ENCODE measurements around the gene KDELR3. TPM values are rescaled to one million over a fixed set of nuclear protein-coding genes. Genes with fewer than 3 reads are reported as not detected.
A peak's percentile ranks its signal among the peaks of the same experiment; 100 is the strongest.

KDELR3 gene
- total and polyA plus RNA-seq, 5 experiments from 2014 or later: 0.11 to 0.28 TPM; not detected in 3

DNA sequence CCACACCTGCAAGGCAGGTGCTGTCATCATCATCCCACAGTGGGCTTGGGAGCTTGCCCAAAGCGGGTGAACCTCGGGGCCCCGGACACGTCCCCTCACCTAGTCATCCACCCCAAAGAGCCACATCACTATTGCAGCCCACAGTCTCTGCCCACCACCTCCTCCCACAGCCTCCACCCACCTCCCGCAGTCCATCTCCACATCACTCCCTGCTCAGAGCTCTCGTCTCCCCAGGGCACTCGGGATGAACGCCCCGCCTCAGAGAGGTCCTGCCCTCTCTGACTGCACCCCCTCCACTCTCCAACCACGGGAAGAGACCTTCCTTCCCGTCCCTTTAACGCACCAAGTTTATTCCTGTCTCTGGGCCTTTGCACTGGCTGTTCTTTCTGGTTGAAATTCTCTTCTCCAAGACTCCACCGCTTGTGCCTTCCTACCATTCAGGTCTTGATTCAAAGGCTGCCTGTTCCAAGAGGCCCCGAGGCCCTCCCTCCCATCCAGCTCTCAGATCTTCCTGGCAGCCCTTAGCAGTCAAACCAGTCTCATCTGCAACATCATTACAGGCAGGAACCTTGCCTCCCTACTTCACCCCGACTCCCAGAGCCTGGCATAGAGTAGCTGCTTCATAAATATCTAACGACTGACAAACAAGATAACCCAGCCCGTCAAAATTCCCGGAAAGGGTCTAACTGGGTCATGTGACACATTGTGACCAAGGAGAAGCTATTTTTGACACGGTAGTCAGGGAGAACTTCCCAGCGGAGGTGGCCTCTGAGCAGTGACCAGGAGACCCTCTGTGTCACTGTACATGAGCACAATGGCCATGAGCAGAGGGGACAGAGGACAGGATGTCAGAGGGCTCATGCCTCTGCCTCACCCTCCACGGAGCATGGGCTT lies 24.0 kb upstream of the KDELR3 start:
- Mint-ChIP-seq H3K36me3 (no peaks in the 10 kb centered on the region), H3K27me3 (peaks cover 0 to 5% (median 2%) of the 10 kb centered on the region in 5 donors), H3K4me1 (peaks cover 0 to 4% (median 0%) of the 10 kb centered on the region in 4 donors), H3K4me3 (no peak overlapping the region), H3K9me3 (no peaks in the 10 kb centered on the region), H3K27ac (peak overlapping the region in 2 of 10 donors; percentile 53 to 59)
- POLR2A ChIA-PET: no interaction called here
- ATAC-seq: no peak
- DNase-seq: peak in 1 of 10 donors; percentile 47

DNA sequence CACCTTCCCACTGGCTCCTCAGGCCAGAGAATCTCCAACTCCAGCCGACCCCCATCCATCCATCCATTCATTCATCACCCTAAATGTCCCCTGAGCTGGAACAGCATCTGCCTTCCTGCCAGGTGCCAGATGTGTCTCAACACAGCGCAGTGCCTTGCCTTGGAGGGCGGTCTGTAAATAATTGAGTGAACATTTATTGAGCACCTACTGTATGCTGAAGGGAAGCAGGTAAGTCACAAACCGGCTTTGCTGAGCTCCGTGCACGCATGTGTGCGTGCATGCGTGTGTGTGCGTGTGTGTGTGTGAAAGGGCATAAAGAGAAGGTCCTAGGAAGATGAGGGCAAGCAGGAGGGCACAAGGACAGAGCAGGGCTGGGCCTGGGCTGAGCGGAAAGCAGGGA lies 23.1 kb upstream of the KDELR3 start:
- peaks cover 1 to 11% (median 5%) of the 10 kb centered on the region in 5 donors for H3K27me3 Mint-ChIP-seq
- no peak for DNase-seq
- POLR2A ChIA-PET: no interaction called here
- peaks cover 0 to 4% (median 0%) of the 10 kb centered on the region in 4 donors for H3K4me1 Mint-ChIP-seq
- no peak overlapping the region for H3K27ac Mint-ChIP-seq
- no peaks in the 10 kb centered on the region for H3K36me3 Mint-ChIP-seq
- no peaks in the 10 kb centered on the region for H3K9me3 Mint-ChIP-seq
- no peak for ATAC-seq
- H3K4me3 Mint-ChIP-seq: no peak overlapping the region

DNA sequence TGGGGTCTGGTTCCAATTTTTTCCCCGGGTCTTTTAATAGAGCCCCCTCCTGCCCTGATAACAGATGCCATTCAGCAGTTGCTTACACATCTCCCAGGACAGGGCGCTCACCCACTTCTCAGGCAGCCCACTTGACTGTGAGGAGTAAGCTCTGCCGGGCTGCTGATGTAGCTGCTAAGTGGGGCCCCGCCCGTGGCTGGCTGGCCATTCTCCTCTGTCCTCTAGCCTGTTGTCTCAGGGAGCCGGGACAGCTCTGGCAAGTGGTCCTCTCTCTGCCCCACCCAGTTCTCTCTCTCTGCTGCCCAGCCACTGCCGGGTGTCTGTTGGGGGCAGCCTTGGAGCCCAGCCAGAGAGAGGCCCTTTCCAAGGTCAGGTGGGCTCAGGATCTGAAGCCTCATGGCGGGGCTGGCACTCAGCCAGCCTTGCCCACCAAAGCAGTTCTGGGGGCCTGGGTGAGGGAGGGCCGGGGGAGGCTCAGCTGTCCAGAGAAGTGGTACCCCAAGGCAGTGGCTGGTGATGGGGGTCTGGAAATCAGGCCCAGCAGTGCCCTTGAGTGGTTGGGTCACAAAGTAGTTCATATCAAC lies 21.8 kb upstream of the KDELR3 start:
- no peak overlapping the region for H3K27ac Mint-ChIP-seq
- peaks cover 7 to 24% (median 11%) of the 10 kb centered on the region in 5 donors for H3K27me3 Mint-ChIP-seq
- POLR2A ChIA-PET: no interaction called here
- H3K36me3 Mint-ChIP-seq: no peaks in the 10 kb centered on the region
- H3K4me1 Mint-ChIP-seq: peaks cover 0 to 4% (median 0%) of the 10 kb centered on the region in 4 donors
- no peaks in the 10 kb centered on the region for H3K9me3 Mint-ChIP-seq
- H3K4me3 Mint-ChIP-seq: no peak overlapping the region
- ATAC-seq (no peak), DNase-seq (peak in 1 of 10 donors; percentile 58)

DNA sequence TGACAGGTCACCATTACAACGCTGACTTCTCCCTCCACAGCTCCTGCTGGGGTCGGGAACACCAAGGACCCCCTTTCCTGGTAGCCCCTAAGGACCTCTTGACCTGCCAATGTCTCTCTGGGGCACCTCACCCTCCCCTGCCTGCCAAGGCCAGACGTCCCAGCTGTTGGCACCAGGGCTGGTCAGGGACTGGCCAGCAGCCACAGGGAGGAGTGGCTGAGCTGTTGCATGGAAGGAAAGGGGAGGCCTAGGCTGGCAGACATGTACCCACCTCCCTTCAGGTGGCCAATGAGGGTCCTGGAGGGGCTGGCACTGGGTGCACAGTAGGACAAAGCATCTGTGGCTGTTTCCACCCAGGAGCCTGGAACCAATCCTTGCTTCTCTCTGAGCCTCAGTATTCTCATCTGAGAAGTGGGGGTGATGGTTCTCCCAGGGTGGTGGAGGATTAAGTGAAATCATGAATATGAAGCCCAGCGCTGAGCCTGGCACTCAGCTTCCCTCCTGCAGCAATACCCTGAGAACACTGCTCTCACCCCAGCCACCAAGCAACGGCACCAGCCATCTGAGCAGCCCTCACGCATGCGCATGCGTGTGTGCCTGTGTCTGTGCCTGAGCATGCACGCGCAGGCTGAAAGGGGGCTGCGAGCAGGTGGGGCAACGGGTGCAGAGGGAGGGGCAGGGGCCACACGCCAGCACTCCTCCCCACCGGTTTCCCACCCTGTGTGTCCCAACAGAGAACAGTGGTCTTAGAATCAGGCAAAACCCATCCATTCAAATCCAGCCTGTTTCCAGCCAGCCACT lies 18.8 kb upstream of the KDELR3 start:
- POLR2A ChIA-PET: no interaction called here
- Mint-ChIP-seq H3K36me3 (no peaks in the 10 kb centered on the region), H3K27ac (peak overlapping the region in 1 of 10 donors; percentile 30), H3K27me3 (peaks cover 18 to 54% (median 24%) of the 10 kb centered on the region in 5 donors), H3K9me3 (no peaks in the 10 kb centered on the region), H3K4me1 (peaks cover 0 to 4% (median 2%) of the 10 kb centered on the region in 4 donors), H3K4me3 (no peak overlapping the region)
- ATAC-seq (no peak), DNase-seq (peak in 1 of 10 donors; percentile 49)

DNA sequence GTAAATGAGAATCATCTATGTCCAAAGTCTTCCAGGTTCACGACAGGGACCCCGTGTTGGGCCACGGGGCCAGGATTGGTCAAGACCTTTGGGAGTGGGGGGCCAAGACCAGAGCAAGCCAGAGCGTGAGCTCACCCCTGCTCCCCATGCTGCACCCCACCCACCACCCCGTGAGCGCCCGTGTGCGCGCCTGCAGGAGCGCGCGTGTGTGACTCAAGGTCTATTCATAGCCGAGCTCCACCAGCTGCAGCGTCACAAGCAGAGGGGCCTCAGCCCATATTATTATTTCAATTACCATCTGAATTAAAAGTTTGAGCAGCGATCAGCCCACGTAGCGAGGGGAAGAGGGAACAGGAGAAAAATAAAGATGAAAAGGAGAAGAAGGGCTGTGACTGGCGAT lies 18.1 kb upstream of the KDELR3 start:
- Mint-ChIP-seq H3K27me3 (peaks cover 22 to 60% (median 28%) of the 10 kb centered on the region in 5 donors), H3K4me3 (no peak overlapping the region), H3K9me3 (no peaks in the 10 kb centered on the region), H3K27ac (no peak overlapping the region), H3K4me1 (peaks cover 4 to 9% (median 6%) of the 10 kb centered on the region in 4 donors), H3K36me3 (peaks cover 0 to 3% (median 0%) of the 10 kb centered on the region in 3 donors)
- POLR2A ChIA-PET: no interaction called here
- ATAC-seq: no peak
- DNase-seq: no peak

DNA sequence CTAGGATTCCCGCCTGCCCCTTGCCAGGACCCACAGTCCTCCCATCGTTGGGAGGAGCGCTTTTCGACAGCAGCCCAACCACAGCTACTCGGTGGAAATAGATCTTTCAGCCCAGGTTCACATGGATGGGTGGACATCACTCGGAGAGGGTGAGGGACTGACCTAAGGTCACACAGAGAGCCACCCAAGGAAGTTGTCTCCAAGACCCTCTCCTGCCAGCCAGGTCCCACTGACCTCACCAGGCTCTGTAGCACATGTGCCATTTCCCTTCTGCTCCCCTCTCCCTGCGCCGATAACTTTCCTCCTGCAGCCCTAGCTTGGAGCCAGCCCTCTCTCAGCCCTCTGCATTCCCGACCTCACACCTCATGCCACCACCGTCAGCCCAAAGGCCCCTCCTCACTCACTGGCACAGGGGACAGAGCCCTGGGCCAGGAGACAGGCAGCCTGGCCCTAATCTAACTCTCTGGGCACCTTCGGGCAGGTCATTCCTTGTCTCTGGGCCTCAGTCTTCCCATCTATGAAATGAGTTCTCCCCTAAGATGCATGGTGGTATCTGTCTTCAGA lies 17.6 kb upstream of the KDELR3 start:
- H3K9me3 Mint-ChIP-seq: no peaks in the 10 kb centered on the region
- POLR2A ChIA-PET: no interaction called here
- peaks cover 4 to 9% (median 6%) of the 10 kb centered on the region in 4 donors for H3K4me1 Mint-ChIP-seq
- no peak overlapping the region for H3K27ac Mint-ChIP-seq
- H3K27me3 Mint-ChIP-seq: peaks cover 22 to 60% (median 28%) of the 10 kb centered on the region in 5 donors
- H3K4me3 Mint-ChIP-seq: no peak overlapping the region
- peaks cover 0 to 3% (median 0%) of the 10 kb centered on the region in 3 donors for H3K36me3 Mint-ChIP-seq
- DNase-seq: peak in 1 of 10 donors; percentile 43
- ATAC-seq: no peak

DNA sequence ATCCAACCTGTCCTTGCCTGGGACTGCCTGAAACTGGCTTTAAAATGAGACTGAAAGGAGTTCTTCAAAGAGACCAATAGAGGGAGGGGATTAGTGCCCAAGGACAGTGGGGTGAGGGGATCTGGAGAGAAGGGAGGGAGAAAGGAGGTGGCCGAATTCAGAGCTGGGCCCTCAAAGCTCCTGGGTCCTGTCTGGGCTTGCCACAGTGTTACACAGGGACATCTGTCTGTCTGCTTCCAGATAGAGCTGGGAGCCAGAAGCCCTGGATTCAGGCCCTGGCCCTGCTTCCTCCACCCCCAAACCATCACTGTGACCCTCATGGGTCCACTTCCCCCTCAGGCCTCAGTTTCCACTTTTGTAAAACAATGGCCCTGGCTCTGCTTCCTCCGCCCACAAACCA lies 16.5 kb upstream of the KDELR3 start:
- ATAC-seq: no peak
- Mint-ChIP-seq H3K36me3 (peaks cover 0 to 5% (median 0%) of the 10 kb centered on the region in 3 donors), H3K4me1 (peaks cover 5 to 11% (median 7%) of the 10 kb centered on the region in 4 donors), H3K9me3 (no peaks in the 10 kb centered on the region), H3K27me3 (peaks cover 24 to 64% (median 27%) of the 10 kb centered on the region in 5 donors), H3K4me3 (no peak overlapping the region), H3K27ac (no peak overlapping the region)
- POLR2A ChIA-PET: no interaction called here
- peak in 1 of 10 donors; percentile 57 for DNase-seq

DNA sequence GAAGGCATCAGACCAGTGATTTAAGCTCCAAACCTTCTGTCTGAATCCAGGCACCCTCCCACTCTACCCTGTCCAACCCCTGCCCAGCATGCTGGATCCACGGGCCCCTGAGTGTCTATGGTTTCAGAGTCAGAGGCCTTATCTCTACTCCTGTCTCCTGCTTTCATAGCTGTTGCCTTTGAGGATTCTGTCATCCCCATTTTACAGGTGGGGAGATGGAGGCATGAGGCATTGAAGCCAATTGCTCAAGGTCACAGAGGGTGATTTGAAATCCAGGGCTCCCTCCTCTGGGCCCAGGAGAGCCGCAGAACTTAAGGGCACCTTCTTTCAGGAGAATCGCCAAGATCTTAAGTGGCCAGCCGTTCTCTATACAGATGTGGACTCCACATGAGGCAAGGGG lies 16.0 kb upstream of the KDELR3 start:
- no peak overlapping the region for H3K27ac Mint-ChIP-seq
- H3K9me3 Mint-ChIP-seq: peaks cover 0 to 1% (median 0%) of the 10 kb centered on the region in 9 donors
- H3K4me1 Mint-ChIP-seq: peaks cover 8 to 16% (median 10%) of the 10 kb centered on the region in 4 donors
- POLR2A ChIA-PET: no interaction called here
- ATAC-seq (no peak), DNase-seq (no peak)
- H3K27me3 Mint-ChIP-seq: peaks cover 28 to 69% (median 31%) of the 10 kb centered on the region in 5 donors
- peaks cover 0 to 10% (median 0%) of the 10 kb centered on the region in 3 donors for H3K36me3 Mint-ChIP-seq
- no peak overlapping the region for H3K4me3 Mint-ChIP-seq

DNA sequence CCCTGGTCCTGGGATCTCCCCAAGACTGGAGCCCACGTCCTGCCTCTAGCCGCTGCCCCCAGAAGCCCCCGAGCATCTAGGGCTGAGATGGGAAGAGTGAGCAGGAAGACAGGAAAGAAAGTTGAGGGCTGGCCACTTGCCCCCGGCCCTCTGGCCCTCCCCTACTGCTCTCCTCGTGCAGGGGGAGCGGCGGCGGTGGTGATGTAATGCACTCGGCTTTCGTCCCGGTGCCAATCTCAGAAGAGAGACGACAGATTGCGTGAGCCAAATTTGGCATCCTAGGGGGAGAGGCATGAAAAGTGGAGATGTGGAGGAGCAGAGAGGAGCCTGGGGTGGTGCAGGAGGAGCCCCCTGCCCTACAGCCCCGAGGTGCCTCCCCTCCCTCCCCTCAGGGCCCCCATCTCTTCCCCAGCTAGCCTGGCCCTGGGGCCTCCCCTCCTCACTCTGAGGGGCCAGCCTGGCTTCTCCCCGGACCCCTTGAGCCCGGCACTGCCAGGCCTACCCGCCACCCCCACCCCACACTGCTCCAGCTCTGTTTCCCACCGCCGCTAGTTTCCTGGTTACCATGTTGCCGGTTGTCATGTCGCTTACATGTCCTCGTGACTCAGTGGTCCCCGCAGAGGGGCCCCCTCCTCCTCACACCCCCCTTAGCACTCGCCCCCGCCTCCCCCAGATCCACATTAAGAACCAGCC lies 15.4 kb upstream of the KDELR3 start:
- POLR2A ChIA-PET: interaction anchor here (0.6 kb wide), 1 partner anchor 62 kb away, joined by 8 read pairs; no protein-coding TSS in a partner anchor
- Mint-ChIP-seq H3K9me3 (peaks cover 0 to 3% (median 0%) of the 10 kb centered on the region in 9 donors), H3K27ac (no peak overlapping the region), H3K4me1 (peaks cover 11 to 19% (median 12%) of the 10 kb centered on the region in 4 donors), H3K27me3 (peaks cover 35 to 75% (median 38%) of the 10 kb centered on the region in 5 donors), H3K36me3 (peaks cover 0 to 11% (median 0%) of the 10 kb centered on the region in 3 donors), H3K4me3 (peak overlapping the region in 2 of 10 donors; percentile 34 to 49)
- DNase-seq (no peak), ATAC-seq (no peak)

DNA sequence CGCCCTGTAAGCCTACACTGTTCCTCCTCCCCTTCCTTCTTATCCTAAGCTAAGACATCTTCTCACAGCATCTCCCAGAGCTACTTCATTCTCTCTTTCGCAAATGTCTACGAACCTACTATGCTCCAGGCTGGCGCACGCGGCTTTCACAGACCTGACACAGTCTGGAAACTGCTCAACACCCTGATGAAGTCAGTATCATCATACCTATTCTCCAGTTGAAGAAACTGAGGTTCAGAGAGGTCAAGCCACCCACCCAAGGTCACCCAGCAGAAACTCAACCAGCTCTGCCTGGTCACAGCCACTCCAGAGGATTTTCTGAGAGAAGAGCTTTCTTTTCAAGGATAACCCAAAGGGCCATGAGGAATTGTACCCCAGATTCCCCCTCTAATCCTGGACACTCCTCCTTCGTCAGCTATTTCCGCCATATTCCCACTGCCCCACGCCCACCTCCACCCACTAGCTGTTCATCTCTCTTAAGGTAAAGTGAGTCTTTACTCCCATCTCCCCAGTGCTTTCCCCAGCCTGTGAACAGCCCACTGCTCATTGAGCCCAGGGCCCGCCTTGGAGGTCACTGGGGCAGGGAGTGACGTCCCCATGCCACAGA lies 14.7 kb upstream of the KDELR3 start:
- peak in 1 of 10 donors; percentile 37 for DNase-seq
- POLR2A ChIA-PET: interaction anchor here (0.6 kb wide), 1 partner anchor 61 kb away, joined by 8 read pairs; no protein-coding TSS in a partner anchor
- Mint-ChIP-seq H3K9me3 (peaks cover 0 to 3% (median 0%) of the 10 kb centered on the region in 9 donors), H3K36me3 (peaks cover 0 to 14% (median 0%) of the 10 kb centered on the region in 3 donors), H3K4me1 (peaks cover 11 to 19% (median 12%) of the 10 kb centered on the region in 4 donors), H3K27ac (no peak overlapping the region), H3K27me3 (peaks cover 38 to 82% (median 44%) of the 10 kb centered on the region in 5 donors), H3K4me3 (peak overlapping the region in 6 of 10 donors; percentile 7 to 68 (median 30))
- no peak for ATAC-seq

DNA sequence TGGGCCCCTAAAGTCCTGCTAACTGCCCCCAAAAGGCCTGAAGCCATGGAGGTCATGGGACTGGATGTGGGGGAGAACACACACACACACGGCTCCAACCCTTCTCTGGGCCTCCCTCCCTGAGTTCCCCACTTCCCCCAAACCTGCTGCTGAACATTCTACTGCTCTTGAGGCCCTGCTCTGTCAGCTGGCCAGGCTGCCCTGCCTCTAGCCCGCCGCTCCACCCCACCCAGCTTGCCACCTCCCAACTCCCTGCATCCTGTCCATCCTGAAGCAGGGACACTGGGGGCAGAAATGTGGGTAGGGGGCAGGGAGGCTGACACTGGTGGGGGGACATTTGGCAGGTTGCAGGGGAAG lies 13.9 kb upstream of the KDELR3 start:
- H3K27ac Mint-ChIP-seq: peak overlapping the region in 1 of 10 donors; percentile 34
- H3K4me1 Mint-ChIP-seq: peaks cover 11 to 19% (median 12%) of the 10 kb centered on the region in 4 donors
- H3K9me3 Mint-ChIP-seq: peaks cover 0 to 3% (median 0%) of the 10 kb centered on the region in 9 donors
- DNase-seq (peak in 1 of 10 donors; percentile 45), ATAC-seq (no peak)
- H3K36me3 Mint-ChIP-seq: peaks cover 0 to 14% (median 0%) of the 10 kb centered on the region in 3 donors
- POLR2A ChIA-PET: no interaction called here
- H3K27me3 Mint-ChIP-seq: peaks cover 40 to 87% (median 50%) of the 10 kb centered on the region in 5 donors
- peak overlapping the region in 7 of 10 donors; percentile 60 to 90 (median 84) for H3K4me3 Mint-ChIP-seq
